ENCODE results near the gene ERG. TPM values are rescaled to one million over a fixed set of nuclear protein-coding genes. Genes with fewer than 3 reads are reported as not detected.

The ERG gene
- total RNA-seq, 4 donors from 2014 or later, result 4.2 to 20.6 (median 4.8) TPM

- no peak overlapping the region for H3K4me3 ChIP-seq
- H3K4me1 ChIP-seq, result no peaks in the 10 kb centered on the region
- no peak overlapping the region for H3K27ac ChIP-seq
- no peaks in the 10 kb centered on the region for H3K27me3 ChIP-seq
- no peaks in the 10 kb centered on the region for H3K9me3 ChIP-seq
- H3K36me3 ChIP-seq, result no peaks in the 10 kb centered on the region
- no peak for DNase-seq
- TF ChIP-seq CTCF (IDR thresholded peaks at IDR 0.05) (peak in 4 of 6 experiments; percentile 27 to 49 (median 37)), POLR2A (IDR thresholded peaks at IDR 0.05) (no peak)
Measured at GRCh38 chr21:38352536-38353219, 145.6 kb downstream of the ERG start.

GRCh38 chr21:38351961-38352521, 146.2 kb downstream of the ERG start:
- no peak overlapping the region for H3K27ac ChIP-seq
- H3K4me3 ChIP-seq, result no peak overlapping the region
- no peaks in the 10 kb centered on the region for H3K36me3 ChIP-seq
- H3K9me3 ChIP-seq, result no peaks in the 10 kb centered on the region
- DNase-seq, result no peak
- no peaks in the 10 kb centered on the region for H3K27me3 ChIP-seq
- no peaks in the 10 kb centered on the region for H3K4me1 ChIP-seq
- no peak for TF ChIP-seq POLR2A (IDR thresholded peaks at IDR 0.05)
- TF ChIP-seq CTCF (IDR thresholded peaks at IDR 0.05), result no peak

- Histone ChIP-seq H3K4me1 (no peaks in the 10 kb centered on the region), H3K27ac (no peak overlapping the region), H3K9me3 (no peaks in the 10 kb centered on the region), H3K4me3 (no peak overlapping the region), H3K36me3 (no peaks in the 10 kb centered on the region), H3K27me3 (no peaks in the 10 kb centered on the region)
- TF ChIP-seq CTCF (IDR thresholded peaks at IDR 0.05) (no peak), POLR2A (IDR thresholded peaks at IDR 0.05) (no peak)
- no peak for DNase-seq
Measured at GRCh38 chr21:38351176-38351959, 146.9 kb downstream of the ERG start.

GRCh38 chr21:38350684-38351083, 147.6 kb downstream of the ERG start:
- TF ChIP-seq POLR2A (IDR thresholded peaks at IDR 0.05), result no peak
- TF ChIP-seq CTCF (IDR thresholded peaks at IDR 0.05), result no peak
- H3K9me3 ChIP-seq, result no peaks in the 10 kb centered on the region
- H3K27me3 ChIP-seq, result no peaks in the 10 kb centered on the region
- no peak for DNase-seq
- no peaks in the 10 kb centered on the region for H3K4me1 ChIP-seq
- no peak overlapping the region for H3K4me3 ChIP-seq
- no peaks in the 10 kb centered on the region for H3K36me3 ChIP-seq
- no peak overlapping the region for H3K27ac ChIP-seq

- no peaks in the 10 kb centered on the region for H3K4me1 ChIP-seq
- no peak overlapping the region for H3K27ac ChIP-seq
- no peak for DNase-seq
- no peak for TF ChIP-seq CTCF (IDR thresholded peaks at IDR 0.05)
- no peak for TF ChIP-seq POLR2A (IDR thresholded peaks at IDR 0.05)
- H3K36me3 ChIP-seq, result no peaks in the 10 kb centered on the region
- no peak overlapping the region for H3K4me3 ChIP-seq
- H3K9me3 ChIP-seq, result no peaks in the 10 kb centered on the region
- no peaks in the 10 kb centered on the region for H3K27me3 ChIP-seq
Measured at GRCh38 chr21:38349977-38350376, 148.3 kb downstream of the ERG start.

Measured in Peyer's patch (tissue), 4 donors.